ENCODE data around the gene DNHD1.

The DNHD1 gene

DNA sequence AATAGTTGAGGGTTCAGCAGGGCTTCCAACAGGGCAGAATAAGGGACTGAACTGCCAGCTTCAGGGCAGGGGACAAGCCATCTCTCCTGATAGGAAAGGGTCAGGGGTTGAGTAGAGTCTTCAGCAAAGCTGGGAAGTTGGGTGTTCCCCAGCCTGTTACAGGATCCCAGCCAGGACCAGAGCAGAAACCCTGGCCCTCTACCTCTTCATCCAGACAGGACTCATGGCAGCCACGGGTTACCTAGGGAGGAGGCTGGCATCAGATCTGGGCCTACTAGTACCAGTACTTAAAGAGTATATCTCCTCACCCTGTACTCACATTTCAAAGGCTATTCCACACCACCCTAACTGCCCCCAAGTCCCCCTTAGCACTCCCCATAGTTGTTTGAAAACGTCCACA is 117.4 kb downstream of the DNHD1 start:
- DNase-seq, result no peak

- DNase-seq, result no peak
These were observed 118.0 kb downstream of the DNHD1 start for GRCh38 chr11:6615046-6615445.

DNA sequence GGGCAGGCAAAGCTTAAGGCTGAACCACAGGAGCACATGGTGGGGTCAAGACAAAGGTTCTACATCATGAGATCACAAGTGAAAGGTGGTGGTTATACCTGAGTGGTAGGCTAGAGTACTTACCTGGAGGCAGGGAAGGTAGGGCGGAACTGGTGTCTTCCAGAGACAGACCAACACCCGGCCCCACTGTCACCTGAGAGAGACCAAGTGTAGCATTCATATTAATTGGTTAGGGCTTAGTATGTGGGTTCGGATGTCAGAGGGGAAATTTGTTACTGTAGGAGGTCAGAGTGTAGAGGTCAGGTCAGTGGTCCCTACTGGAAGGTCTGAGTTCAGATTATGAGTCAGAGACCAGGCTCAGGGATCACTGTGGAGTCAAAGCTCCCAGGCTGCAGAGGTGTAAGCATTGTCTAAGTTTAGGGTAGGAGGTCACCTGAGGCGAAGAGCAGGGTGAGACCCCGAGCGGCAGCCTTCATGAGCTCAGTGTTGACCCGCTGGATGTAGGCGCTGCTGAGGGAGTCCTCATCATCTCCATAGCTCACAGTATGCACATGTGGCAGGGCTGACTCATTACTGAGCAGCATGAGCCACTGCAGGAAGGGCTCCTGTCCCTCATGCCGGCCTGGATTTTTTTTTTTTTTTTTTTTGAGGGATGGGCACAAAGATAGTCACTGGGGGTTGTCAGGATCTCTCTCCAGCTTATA is 119.0 kb downstream of the DNHD1 start:
- no peak for DNase-seq

- DNase-seq, result no peak
These were observed 119.6 kb downstream of the DNHD1 start for GRCh38 chr11:6616596-6617250.

GRCh38 chr11:6617315-6617781 is 120.3 kb downstream of the DNHD1 start:
- DNase-seq, result no peak

- DNase-seq, result peak; percentile 66
These were observed 121.3 kb downstream of the DNHD1 start for GRCh38 chr11:6618117-6619003.

GRCh38 chr11:6619004-6619745 is 122.1 kb downstream of the DNHD1 start, which contains the start of gene TPP1:
TPP1 (minus strand) TSS chr11:6619422; CDS start chr11:6619400, 22 bp downstream.
- peak; percentile 96 for DNase-seq

- no peak for DNase-seq
These were observed 123.6 kb downstream of the DNHD1 start for GRCh38 chr11:6620636-6621035.

Measured in activated CD8-positive, alpha-beta memory T cell treated with anti-CD3 and anti-CD28 coated beads for 24 hours (primary cell).